GM21619 (cell line): ENCODE results near the gene LCA5L.
"Not testable (repeated sequence)": the region's sequence is repeated elsewhere in the genome, so short reads cannot be mapped to it uniquely, and the experiment has no call there.

Experiments used
- ATAC-seq: cut with Tn5 transposase; IDR thresholded peaks from one replicate; pipeline ENCODE4 v1.9.1; 2021; ENCODE audit not compliant: unreplicated experiment

Gene LCA5L

DNA sequence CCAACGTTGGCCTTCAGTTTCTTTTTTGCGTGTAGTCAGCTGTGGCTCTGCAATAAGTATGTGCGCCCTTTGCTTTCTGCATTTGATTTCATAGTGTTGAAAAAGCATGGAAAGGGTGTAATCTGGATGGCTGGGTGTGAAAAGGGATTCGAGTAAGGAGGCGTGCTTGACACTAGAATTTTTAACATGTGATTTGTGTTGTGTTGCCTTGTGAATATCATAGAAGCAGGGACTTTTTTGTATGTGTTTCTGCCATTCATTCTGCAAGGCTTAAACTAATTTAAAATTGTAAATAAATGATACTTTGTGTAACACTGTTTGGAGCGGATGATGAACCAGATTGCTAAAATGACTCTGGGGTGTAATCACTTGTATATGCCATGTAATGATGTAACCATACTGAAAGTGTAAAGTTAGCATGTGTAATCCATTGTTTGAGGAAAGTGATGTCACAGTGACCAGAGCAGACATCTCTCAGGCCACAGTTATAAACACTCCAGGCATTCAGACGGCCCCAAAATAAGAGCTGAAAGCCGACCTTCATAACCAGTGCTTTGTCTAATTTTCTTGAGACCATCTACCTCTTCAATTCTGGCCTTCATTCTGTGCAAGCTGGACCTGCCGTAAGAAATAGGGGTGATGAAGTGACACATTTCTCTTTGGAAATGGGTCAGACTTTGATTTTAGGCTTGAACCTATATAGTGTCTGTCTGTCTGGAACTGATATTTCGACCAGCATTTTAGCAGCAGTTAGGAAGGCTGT lies 6.8 kb upstream of the LCA5L start:
- no peak for ATAC-seq

DNA sequence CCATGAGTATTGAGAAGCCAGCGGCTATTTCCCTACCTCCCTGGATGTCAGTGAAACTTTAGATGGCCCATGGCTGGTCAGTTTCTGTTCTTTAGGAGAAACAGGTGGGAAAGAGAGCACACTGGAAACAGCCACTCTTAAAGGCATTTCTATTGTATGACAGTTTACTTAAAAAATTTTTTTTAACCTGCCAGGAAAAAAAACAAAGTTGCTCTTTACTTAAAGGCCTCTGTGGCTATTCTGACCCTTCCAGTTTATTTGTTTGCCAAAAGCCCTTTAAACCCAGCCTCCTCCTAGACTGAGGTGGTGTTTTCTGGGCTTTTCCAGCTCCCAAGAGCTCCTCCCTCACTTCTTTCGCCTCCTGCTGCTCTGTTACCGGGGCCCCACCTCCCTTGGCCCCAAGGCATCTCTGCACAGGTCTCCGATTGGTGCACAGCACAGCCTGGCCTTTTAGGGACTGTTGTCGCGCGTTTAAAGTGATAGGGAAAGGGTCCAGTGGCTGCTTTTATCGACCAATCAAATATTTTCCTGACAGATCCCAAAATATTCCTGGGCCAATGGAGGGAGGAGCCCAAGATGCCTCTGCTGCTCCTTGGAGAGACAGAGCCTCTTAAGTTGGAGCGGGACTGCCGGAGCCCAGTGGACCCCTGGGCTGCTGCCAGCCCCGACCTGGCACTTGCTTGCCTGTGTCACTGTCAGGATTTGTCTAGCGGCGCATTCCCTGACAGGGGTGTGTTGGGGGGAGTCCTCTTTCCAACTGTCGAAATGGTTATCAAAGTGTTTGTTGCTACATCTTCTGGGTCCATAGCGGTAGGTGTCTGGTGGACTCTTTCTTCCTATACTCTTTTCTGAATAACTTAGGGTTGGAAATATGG lies 6.0 kb upstream of the LCA5L start, which contains the start of gene SH3BGR:
Gene SH3BGR, plus strand, starts transcription at position 639 of the 875 bp plus-strand sequence. Its CDS starts 127 bp downstream, at position 766.
- no peak for ATAC-seq

DNA sequence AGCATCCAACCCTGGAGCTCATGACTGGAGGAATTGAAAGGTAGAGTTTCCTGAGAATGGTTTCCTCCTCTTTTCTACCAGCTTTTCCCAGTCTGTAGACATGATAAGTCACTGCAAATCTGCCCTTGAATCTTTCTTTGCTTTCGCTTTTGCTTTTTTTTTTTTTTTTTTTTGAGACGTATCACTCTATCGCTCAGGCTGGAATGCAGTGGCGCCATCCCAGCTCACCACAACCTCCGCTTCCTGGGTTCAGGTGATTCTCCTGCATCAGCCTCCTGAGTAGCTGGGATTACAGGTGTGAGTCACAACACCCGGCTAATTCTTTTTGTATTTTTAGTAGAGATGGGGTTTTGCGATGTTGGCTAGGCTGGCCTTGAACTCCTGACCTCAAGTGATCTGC lies 1.7 kb upstream of the LCA5L start:
- no peak for ATAC-seq

DNA sequence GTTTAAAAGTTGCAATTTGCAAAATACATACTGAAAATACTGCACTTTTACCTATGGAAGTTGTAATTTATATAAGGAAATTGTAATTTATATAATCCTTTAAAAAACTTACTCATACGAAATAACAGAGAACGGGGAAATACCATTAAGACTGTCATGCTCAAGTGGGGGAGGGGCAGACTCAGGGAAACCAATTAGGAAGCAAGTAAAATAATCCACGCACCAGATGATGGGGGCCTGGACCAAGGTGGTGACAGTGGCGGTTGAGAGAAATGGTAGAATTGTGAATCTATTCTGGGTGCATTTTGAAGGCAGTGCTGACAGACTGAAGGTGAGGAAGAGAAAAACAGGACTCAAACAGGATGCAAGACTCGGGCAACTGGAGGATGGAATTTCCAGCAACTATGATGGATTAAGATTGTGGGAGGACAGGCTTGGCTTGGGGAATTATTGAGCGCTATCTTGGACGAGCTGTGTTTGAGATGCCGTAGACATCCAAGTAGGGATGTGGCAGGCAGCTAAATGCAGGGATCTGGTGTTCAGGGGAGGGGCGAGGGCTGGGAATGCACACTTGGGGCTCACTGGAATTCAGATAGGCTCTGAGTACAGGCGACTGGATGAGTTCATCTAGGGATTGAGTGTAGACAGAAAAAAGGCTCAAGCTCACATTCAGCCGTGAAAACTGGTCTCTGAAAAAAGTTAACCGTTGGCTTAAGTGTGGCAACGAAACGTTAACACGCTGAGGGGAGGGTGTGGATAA lies 977 bp downstream of the LCA5L start:
- ATAC-seq = peak; percentile 2

DNA sequence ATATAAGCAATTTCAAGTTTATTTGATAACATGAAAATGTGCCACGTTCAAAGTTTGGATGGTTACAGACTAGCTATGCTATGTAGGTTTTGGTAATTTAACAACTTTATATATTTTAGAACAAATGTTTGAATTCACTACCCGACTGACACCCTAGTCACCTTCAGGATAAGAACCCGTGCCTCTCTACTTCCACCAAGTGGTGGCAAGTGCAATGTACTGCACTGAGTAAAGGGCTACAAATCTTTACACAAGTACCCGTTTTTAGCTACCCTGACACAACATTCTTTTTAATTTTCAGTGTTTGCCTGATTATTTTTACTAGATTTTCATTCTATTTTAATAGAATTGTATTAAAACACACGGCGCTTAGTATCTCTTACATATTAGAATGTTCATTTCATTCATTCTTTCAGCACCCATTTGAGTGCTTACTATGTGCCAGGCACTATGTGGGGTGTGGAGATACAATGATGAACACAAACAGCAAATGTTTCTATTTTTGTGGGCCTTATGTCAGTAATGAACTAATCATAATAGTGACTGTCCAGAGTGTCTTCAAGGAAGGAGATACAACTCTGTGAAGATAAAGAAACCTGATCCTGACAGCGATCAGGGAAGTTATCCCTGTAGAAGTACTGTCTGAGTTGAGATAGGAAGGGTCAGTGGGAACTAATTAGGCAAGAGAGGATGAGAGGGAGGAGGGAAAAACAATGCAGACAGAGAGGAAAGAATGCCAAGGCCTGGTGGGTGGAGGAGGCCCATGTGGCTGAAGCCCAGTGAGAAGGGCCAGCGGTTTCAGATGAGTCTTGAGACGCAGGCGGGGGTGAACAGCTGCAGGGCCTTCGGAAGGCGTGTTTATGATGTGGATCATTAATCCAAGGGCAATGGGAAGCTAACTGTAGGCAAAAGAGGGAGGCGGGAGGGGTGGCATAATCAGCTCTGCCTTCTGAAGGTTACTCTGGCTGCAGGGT lies 3.8 kb downstream of the LCA5L start:
- ATAC-seq = no peak

DNA sequence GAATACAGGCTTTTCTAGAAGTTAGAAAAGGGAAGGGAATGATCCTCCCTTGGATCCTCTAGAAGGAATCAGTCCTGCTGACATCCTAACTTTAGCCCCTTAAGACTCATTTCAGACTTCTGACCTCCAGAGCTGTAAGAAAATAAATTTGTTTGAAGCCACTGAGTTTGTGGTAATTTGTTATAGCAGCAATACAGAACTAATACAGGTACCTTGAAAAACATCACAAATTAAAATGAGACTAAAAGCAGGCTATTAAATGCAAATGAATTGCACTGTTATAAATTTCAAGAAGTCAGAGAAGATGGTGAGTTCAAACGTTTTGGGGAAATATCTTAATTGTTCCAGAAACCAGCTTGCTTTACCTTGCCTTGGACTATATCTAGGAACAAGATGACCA lies 6.3 kb downstream of the LCA5L start:
- ATAC-seq = no peak

DNA sequence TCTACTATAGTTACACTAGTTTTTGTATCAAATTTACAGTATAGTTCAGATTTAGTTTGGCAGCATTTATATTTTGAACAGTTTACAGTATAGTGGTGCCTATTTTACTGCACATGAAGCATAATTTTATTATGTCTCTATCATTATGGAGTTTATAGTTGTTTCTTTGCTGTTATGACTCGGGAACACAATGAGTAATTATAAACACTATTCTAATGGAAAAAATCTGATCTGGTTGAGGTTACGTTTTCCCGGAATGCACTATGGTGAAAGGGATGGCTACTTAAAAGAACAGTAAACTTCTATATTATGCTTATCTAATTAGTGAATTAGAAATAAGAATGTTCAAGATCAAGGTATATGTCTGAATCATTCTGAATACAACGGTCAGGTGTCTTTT lies 10.6 kb downstream of the LCA5L start:
- no peak for ATAC-seq

DNA sequence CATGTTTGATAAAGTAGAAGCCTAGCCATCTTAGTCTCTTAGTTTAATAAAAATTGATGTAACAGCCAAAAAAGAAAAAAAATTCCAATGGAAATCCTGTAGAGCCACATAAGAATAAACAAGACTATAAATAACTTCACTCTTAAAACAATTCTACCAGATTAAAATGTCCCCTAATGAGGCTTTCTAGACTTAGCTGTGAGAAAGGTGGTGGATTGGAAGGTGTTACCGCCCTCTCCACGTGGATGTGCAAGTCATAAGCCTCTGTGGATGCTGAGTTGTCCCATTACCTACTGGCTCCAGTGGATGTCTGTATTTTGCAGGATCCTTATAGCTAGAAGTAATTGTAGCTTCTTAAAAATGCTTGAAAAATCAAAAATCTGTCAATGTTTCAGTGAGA lies 14.6 kb downstream of the LCA5L start:
- no peak for ATAC-seq

DNA sequence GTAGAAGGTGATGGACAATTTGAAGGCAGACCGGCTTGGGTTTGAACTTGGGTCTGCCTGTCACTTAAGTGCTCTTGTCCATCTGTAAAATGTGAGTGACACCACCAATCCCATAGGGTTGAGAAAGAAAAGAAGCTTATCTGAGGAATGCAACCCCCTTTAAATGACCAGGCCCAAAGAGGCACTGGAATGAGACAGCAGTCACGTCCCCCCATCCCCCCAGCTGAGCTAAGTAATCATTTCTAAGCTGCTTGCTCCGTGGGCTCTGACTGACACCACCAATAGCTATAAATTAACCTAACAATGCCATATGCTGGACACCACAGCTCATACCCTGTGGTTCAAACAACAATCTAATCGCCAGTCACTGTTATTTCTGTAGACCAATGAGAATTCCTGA lies 15.1 kb downstream of the LCA5L start:
- no peak for ATAC-seq

DNA sequence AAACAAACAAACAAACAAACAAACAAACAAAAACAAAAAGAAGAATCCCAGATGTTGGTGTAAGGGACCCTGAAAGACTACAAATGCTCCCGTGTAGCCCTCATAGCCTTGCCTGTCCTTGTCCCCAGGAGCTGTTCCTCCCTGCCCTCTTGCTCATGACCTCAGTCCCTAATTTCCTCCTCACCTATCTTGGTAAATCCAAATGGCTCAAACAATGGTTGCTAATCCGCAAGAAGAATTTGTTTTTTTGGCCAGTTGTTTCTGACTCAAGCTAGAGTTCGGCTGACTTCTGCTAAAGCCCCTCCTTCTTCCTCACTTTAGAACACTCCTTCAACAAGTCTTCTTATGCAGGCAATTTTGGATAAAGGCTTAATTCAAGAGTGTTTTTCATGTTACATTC lies 15.6 kb downstream of the LCA5L start:
- ATAC-seq = no peak

DNA sequence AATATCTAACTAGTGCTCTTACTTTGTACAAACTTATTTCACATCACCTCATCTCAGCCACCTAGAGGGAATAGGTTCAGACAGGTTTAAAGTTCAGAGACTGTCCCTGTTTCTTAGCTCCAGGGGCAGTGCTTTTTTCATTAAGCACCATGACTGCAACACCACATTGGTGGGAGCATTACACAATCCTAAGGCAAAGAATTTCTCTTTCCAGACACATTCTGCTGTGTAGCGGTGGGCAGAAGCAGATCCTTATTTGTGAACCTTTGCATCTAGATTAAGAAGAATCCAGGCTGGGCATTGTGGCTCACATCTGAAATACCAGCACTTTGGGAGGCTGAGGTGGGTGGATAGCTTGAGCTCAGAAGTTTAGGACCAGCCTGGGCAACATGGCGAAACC lies 16.1 kb downstream of the LCA5L start:
- ATAC-seq = no peak

DNA sequence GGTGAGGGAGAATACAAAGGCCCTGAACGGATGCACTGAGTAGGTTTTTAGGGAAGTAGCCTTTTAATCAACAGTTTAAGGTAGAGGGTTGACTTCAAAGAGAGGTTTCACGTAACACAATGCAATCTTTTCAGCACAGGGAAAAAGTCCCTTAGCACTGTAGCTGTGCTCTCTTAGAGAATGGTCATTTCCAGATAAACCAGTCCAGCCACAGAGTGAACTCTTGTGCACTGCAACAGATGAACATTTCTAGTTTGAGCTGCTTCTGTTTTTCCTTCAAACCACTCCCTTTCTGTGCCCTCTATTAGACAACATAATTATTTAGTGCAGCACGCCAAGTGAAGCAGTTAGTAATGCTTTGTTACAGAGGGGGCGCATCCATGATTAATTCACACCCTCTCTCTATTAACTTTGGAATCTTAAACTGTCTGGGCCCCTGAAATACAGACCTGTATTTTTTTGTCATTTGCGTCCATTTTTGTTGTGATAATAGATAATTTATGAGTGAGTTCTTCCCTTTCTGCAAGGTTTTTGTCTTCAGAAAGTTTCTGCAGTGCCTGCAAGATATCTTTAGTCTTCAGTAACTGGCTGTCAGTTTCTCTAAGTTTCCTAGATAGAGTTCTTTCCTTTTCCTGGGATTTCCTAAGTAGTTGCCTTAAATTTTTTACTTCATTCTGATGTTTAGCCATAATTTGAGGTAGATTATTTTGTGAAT lies 22.9 kb downstream of the LCA5L start:
- no peak for ATAC-seq

DNA sequence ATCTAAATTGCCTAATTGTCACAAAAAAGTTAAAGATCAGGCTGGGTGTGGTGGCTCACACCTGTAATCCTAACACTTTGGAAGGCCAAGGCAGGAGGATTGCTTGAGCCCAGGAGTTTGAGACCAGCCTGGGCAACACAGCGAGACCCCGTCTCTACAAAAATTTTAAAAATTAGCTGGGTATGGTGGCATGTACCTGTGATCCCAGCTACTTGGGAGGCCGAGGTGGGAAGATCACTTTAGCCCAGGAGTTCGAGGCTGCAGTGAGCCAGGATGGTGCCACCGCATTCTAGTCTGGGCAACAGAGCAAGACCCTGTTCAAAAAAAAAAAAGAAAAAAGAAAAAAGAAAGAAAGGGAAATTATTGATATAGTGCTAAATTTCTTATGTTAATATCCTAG lies 26.4 kb downstream of the LCA5L start:
- not testable (repeated sequence) for ATAC-seq

DNA sequence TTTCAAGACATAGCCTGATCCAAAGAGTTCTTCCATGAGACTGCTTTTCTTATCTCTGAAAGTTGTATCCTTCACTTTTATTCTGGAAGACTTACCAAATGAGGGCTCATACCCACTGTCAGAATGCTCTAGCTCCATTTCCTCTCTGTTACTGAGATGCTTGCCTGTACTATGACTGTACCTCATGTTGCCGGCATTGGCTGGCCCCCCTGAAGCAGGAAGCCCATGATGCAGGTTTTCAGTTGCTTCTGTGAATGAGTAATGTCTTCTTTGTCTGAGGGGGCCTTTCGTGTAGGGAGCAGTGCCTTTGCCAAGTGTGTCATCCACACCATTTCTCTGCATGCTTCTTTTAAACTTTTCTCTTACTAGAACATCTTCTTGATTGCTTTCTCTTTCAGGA lies 39.5 kb downstream of the LCA5L start:
- no peak for ATAC-seq

DNA sequence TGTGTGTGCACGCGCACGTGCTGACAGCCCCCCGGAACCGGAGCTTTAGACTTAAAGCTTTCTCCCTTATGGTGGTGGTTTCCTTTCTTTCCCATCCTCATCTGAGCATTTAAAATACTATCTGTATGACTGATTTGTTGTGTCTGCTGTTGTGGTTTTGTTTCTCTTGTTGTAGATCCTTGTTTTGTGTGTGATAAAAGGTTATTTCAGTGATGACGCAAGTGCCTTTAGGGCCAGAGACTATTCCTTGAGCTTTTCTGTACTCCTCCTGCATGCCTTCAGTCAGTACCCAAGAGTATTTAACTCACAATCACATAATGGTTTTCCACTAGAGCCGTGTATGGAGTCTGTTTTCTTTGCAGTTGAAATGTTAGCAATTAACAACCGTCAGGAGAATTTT lies 45.4 kb downstream of the LCA5L start:
- no peak for ATAC-seq

DNA sequence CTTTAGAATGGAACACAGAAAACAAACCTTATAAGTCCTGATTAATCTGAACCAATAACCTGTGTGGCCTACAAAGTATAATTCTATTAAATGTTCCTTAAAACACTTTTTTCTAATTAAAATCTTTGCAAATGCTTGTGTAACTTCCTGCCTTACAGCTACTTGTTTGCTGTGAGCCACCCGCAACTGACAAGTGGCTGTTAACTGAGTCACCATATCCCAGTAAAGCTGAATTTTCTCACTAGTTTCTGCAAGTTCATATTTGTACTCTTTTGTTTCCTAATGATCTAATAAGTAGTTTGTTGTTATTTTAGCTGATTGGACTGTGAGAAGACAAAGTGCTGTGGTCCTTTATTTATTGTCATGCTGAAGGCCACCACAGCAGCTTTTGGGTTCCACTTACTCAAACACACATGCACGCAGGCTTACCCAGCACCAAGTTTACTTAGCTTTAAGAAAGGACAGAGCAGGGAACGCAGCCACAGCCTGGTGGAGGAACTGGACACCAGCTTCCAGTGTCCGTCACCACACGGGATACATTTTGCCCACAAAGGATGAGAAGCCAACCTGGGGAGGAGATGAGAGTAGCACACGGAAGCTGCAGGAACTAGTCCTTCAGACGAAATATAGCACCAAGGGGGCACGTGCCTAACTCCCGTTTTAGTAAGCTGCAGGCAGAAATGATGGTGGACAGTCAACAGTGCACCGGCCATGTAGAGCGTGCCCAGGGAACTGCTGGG lies 47.8 kb downstream of the LCA5L start:
- no peak for ATAC-seq

DNA sequence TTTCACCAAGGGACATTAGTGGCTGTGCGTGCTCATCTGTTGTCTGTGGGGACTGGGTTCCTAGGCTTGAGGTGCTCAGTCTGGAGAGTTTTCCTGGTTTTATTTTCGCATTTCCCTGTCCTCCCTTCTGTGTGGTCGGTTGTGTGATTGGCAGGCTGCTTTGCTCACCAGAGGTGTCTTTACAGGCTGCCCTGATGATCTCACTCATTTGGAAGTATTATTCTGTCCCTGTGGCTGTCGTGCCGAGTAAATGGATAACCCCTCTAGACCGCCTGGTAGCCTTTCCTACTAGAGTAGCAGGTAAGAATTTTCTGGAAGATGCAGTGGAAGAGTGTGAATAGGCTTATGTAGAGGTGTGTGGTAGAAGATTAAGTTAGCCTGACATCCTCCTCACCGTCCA lies 52.6 kb downstream of the LCA5L start:
- no peak for ATAC-seq

DNA sequence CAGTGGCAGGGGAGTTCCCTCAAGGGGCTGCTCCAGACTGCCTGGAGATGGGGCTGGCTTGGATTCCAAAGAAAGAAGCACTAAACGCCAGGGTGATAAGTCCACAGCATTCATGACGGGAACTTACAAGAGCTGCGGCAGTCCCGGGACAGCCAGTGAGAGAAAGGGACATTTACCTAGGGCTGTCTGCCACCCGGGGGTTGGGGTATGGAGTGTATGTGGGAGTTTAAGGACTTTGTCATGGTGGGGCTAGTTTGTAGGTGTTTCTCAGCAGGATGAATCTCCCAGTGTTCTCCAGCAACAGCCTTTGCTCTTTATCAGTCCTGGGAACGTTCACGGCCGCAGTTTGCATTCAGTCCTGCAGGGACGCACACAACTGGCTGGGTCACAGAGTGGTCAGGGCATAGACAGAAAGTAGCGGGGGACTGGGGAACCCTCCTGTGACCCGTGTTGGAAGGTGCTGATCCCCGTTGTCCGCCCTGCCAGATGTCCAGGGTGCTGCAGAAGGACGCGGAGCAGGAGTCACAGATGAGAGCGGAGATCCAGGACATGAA lies 55.3 kb downstream of the LCA5L start:
- ATAC-seq = no peak

DNA sequence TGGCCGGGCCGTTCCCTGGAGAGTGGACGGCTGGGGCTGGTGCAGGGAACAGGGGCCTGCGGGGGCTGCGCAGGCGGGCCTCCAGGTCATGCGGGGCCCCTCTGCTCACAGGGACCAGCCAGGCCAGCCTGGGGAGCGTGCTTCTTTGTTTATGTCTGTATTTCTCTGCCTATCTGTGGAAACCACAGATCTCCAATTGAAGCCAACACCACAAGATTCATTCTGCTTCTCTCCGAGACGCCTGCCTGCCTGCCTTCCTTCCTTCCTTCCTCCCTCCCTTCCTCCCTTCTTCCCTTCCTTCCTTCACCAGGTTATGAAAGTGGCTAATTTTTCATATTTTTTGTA lies 56.8 kb downstream of the LCA5L start:
- no peak for ATAC-seq
